Measurements from ENCODE around the gene IQSEC2. TPM values are rescaled to one million over a fixed set of nuclear protein-coding genes. Genes with fewer than 3 reads are reported as not detected.

Gene IQSEC2
- total RNA-seq, 4 donors from 2014 or later = 20.4 to 31.8 (median 28.0) TPM

DNA sequence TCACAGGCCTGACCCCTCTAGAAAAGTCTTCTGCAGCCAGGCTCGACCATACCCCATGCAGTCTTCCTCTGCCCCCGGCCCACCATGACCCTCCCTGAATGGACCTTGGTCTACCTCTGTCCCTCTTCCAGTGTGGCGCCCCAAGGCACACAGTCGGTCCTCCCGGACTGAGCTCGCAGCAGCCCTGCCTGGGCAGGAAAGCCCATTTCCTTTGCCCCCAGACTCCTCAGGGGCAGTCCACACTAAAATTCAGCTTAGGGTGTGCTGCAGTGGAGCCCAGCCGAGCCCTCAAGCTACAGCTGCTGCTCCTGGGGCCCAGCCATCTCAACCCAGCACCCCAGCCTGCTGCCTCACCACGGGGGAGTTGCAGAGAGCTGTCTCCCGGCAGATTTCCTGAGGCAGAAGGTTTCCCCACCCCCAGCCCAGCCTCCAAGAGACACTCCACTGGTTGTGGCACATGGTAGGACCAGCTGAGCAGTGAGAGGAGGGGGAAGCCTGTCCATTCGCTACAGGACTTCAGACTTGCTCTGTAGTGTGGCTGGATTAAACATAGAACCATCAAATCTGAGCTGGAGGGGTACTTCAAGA lies 37.5 kb upstream of the IQSEC2 start:
- TF ChIP-seq, protein P1, sequence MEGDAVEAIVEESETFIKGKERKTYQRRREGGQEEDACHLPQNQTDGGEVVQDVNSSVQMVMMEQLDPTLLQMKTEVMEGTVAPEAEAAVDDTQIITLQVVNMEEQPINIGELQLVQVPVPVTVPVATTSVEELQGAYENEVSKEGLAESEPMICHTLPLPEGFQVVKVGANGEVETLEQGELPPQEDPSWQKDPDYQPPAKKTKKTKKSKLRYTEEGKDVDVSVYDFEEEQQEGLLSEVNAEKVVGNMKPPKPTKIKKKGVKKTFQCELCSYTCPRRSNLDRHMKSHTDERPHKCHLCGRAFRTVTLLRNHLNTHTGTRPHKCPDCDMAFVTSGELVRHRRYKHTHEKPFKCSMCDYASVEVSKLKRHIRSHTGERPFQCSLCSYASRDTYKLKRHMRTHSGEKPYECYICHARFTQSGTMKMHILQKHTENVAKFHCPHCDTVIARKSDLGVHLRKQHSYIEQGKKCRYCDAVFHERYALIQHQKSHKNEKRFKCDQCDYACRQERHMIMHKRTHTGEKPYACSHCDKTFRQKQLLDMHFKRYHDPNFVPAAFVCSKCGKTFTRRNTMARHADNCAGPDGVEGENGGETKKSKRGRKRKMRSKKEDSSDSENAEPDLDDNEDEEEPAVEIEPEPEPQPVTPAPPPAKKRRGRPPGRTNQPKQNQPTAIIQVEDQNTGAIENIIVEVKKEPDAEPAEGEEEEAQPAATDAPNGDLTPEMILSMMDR (IDR thresholded peaks at IDR 0.05) = no peak
- TF ChIP-seq EP300 (IDR thresholded peaks at IDR 0.05) = no peak
- no peak for TF ChIP-seq POLR2A (IDR thresholded peaks at IDR 0.05)
- no peaks in the 10 kb centered on the region for H3K9me3 ChIP-seq
- WGBS, 2 donors = 76 to 78% methylated on average over 7 to 8 of the region's 10 CpGs
- DNase-seq (ENCODE audit: low spot score in 2 of 2) = no peak
- no peak overlapping the region for H3K4me3 ChIP-seq
- peaks cover 0 to 64% of the 10 kb centered on the region in 2 donors for H3K27me3 ChIP-seq
- H3K27ac ChIP-seq = no peak overlapping the region
- H3K4me1 ChIP-seq = peaks cover 0 to 22% (median 0%) of the 10 kb centered on the region in 4 donors
- H3K36me3 ChIP-seq = no peaks in the 10 kb centered on the region

DNA sequence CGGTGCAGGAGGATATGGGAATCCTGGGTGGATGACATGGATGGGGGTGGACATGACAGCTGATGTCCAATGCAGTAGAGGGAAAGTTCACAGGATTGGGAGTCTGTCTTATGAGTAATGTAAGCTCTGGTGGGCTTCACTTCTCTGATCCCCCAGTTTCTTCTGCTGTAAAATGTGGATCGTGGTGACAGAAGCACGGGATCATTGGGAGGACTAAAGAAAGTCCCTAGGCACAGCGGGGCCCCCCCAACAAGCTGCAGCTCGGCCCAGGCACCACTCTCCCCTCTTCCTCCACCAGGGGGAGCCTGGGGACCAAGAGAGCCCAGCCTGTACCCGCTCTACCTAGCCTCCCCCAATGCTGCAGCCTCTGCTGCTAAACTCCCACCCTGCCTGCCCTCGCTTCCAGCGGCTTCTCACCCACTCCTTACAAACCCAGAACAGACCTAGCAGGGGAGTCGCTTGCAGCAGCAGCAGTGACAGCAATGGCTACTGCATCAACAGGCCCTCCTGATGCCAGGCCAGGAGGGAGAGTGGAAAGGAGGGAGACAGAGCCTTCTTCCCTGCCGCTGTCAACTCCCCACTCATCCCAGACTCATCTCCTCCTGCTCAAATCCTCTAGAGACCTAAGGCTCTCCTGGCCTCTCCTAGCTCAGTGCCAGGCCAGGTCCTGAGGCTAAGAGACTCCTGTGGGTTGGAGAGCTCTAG lies 36.1 kb upstream of the IQSEC2 start:
- peak; percentile 46 to 73 for DNase-seq (ENCODE audit: low spot score in 2 of 2)
- Histone ChIP-seq H3K27ac (no peak overlapping the region), H3K36me3 (no peaks in the 10 kb centered on the region), H3K9me3 (no peaks in the 10 kb centered on the region), H3K4me1 (peaks cover 0 to 22% (median 0%) of the 10 kb centered on the region in 4 donors), H3K27me3 (peaks cover 0 to 56% of the 10 kb centered on the region in 2 donors), H3K4me3 (no peak overlapping the region)
- no peak for TF ChIP-seq EP300 (IDR thresholded peaks at IDR 0.05)
- TF ChIP-seq, protein P1 (IDR thresholded peaks at IDR 0.05) = peak; percentile 60 to 88 (median 85)
- no peak for TF ChIP-seq POLR2A (IDR thresholded peaks at IDR 0.05)
- 9 to 60% methylated on average over 1 to 10 of the region's 10 CpGs for WGBS, 2 donors

- TF ChIP-seq EP300 (IDR thresholded peaks at IDR 0.05) (no peak), POLR2A (IDR thresholded peaks at IDR 0.05) (no peak)
- TF ChIP-seq, protein P1 (IDR thresholded peaks at IDR 0.05) = no peak
- WGBS, 2 donors = 34 to 42% methylated on average over 5 to 6 of the region's 6 CpGs
- peaks cover 0 to 54% of the 10 kb centered on the region in 2 donors for H3K27me3 ChIP-seq
These were observed 35.5 kb upstream of the IQSEC2 start for GRCh38 chrX:53316860-53317237.

GRCh38 chrX:53316111-53316859 lies 34.9 kb upstream of the IQSEC2 start:
- Histone ChIP-seq H3K4me3 (no peak overlapping the region), H3K27ac (no peak overlapping the region), H3K36me3 (no peaks in the 10 kb centered on the region), H3K27me3 (peaks cover 0 to 50% of the 10 kb centered on the region in 2 donors), H3K9me3 (no peaks in the 10 kb centered on the region), H3K4me1 (peaks cover 0 to 22% (median 0%) of the 10 kb centered on the region in 4 donors)
- TF ChIP-seq EP300 (IDR thresholded peaks at IDR 0.05) (no peak), POLR2A (IDR thresholded peaks at IDR 0.05) (no peak)
- TF ChIP-seq, protein P1 (IDR thresholded peaks at IDR 0.05) = no peak
- no peak for DNase-seq (ENCODE audit: low spot score in 2 of 2)
- WGBS, 2 donors = 68 to 76% methylated on average over 3 to 15 of the region's 15 CpGs

More at GRCh38 chrX:53316860-53317237, 35.5 kb upstream of the IQSEC2 start:
- no peak overlapping the region for H3K4me3 ChIP-seq
- H3K27ac ChIP-seq = no peak overlapping the region
- no peaks in the 10 kb centered on the region for H3K9me3 ChIP-seq
- no peaks in the 10 kb centered on the region for H3K36me3 ChIP-seq
- DNase-seq (ENCODE audit: low spot score in 2 of 2) = no peak
- H3K4me1 ChIP-seq = peaks cover 0 to 22% (median 0%) of the 10 kb centered on the region in 4 donors
